Neuronal stem cell (in vitro differentiated cells): ENCODE results near the gene PHACTR3.

Experiments
- DNase-seq: peaks from one replicate; pipeline ENCODE4 v3.0.0-alpha.2; 2013; ENCODE audit warnings: low spot score
- H2AFZ ChIP-seq: one replicate; pipeline ENCODE4 v1.6.1; 2013; ENCODE audit warnings: mild to moderate bottlenecking, low read length, inconsistent platforms
- H2AK5ac ChIP-seq: 2 replicates; pipeline ENCODE4 v1.6.1; 2013; ENCODE audit warnings: low read depth, mild to moderate bottlenecking, inconsistent platforms, low read length, moderate library complexity, mixed read lengths
- H2BK120ac ChIP-seq: 2 replicates; pipeline ENCODE4 v1.6.1; 2013; ENCODE audit warnings: low read depth, mild to moderate bottlenecking, inconsistent platforms, low read length, moderate library complexity, mixed read lengths
- H2BK12ac ChIP-seq: one replicate; pipeline ENCODE4 v1.6.1; 2013; ENCODE audit warnings: low read length, inconsistent platforms
- H2BK15ac ChIP-seq: 2 replicates; pipeline ENCODE4 v1.6.1; 2013; ENCODE audit warnings: mild to moderate bottlenecking, low read length, inconsistent platforms, mixed read lengths
- H2BK5ac ChIP-seq: one replicate; pipeline ENCODE4 v1.6.1; 2013; ENCODE audit warnings: inconsistent platforms, mild to moderate bottlenecking, low read length, moderate library complexity
- H3K14ac ChIP-seq: one replicate; pipeline ENCODE4 v1.6.1; 2013; ENCODE audit warnings: low read length, inconsistent platforms
- H3K18ac ChIP-seq: 2 replicates; pipeline ENCODE4 v1.6.1; 2013; ENCODE audit warnings: low read length, inconsistent platforms
- H3K23ac ChIP-seq: 2 replicates; pipeline ENCODE4 v1.6.1; 2013; ENCODE audit warnings: low read depth, mild to moderate bottlenecking, mixed read lengths, low read length, inconsistent platforms; ENCODE audit not compliant: poor library complexity
- H3K27ac ChIP-seq: replicated peaks from 3 replicates; pipeline ENCODE4 v1.5.1; 2013; ENCODE audit warnings: low read length, inconsistent platforms
- H3K27me3 ChIP-seq, 3 experiments: 2 replicates each; pipeline ENCODE4 v1.6.1; 2013; ENCODE audit warnings: low read length in 3 of 3, mild to moderate bottlenecking in 2 of 3, inconsistent platforms in 1 of 3, low read depth in 1 of 3, mixed read lengths in 1 of 3, moderate library complexity in 1 of 3; ENCODE audit not compliant: control insufficient read depth in 3 of 3, insufficient read depth in 3 of 3
- H3K36me3 ChIP-seq, 2 donors: replicated peaks in 1 of 2; 2 replicates each; pipeline ENCODE4 v1.6.1; 2013; ENCODE audit warnings: low read length in 2 of 2; ENCODE audit not compliant: control insufficient read depth in 2 of 2, insufficient read depth in 2 of 2
- H3K4ac ChIP-seq: 2 replicates; pipeline ENCODE4 v1.6.1; 2013; ENCODE audit warnings: inconsistent platforms, mild to moderate bottlenecking, low read length, moderate library complexity
- H3K4me1 ChIP-seq, 2 donors: 1 replicate in 1 of 2; 2 replicates in 1 of 2; pipeline ENCODE4 v1.6.1; 2013; ENCODE audit warnings: low read length in 2 of 2, low read depth in 1 of 2; ENCODE audit not compliant: control insufficient read depth in 2 of 2, insufficient read depth in 1 of 2
- H3K4me2 ChIP-seq: one replicate; pipeline ENCODE4 v1.6.1; 2013; ENCODE audit warnings: mild to moderate bottlenecking, low read length, inconsistent platforms; ENCODE audit not compliant: insufficient read depth, poor library complexity, severe bottlenecking
- H3K4me3 ChIP-seq, 2 donors: 2 replicates each; pipeline ENCODE4 v1.5.1; 2013; ENCODE audit warnings: low read length in 2 of 2, mild to moderate bottlenecking in 2 of 2, inconsistent platforms in 1 of 2, moderate library complexity in 1 of 2
- H3K79me1 ChIP-seq: one replicate; pipeline ENCODE4 v1.6.1; 2013; ENCODE audit warnings: low read depth, mild to moderate bottlenecking, inconsistent platforms, low read length, moderate library complexity
- H3K9ac ChIP-seq: one replicate; pipeline ENCODE4 v1.6.1; 2013; ENCODE audit warnings: mild to moderate bottlenecking, low read depth, low read length, inconsistent platforms; ENCODE audit not compliant: poor library complexity
- H3K9me3 ChIP-seq, 2 donors: replicated peaks in 1 of 2; 2 replicates each; pipeline versions ENCODE3 to v1.6.1; 2013; ENCODE audit warnings: low read length in 2 of 2, mild to moderate bottlenecking in 2 of 2, inconsistent platforms in 1 of 2, low read depth in 1 of 2, mixed read lengths in 1 of 2, moderate library complexity in 1 of 2; ENCODE audit not compliant: control insufficient read depth in 2 of 2, insufficient read depth in 1 of 2
- H4K8ac ChIP-seq: one replicate; pipeline ENCODE4 v1.6.1; 2013; ENCODE audit warnings: low read depth, mild to moderate bottlenecking, inconsistent platforms, low read length, moderate library complexity
- H4K91ac ChIP-seq: one replicate; pipeline ENCODE4 v1.6.1; 2013; ENCODE audit warnings: low read length, low read depth, mild to moderate bottlenecking, inconsistent platforms; ENCODE audit not compliant: poor library complexity
- WGBS, 2 donors: extraction: QIAGEN DNeasy Blood & Tissue Kit; methylation state at CpG; one replicate each; pipeline ENCODE4 v1.1.7; 2013; ENCODE audit warnings: missing lambda C conversion rate in 2 of 2, mixed read lengths in 1 of 2; ENCODE audit not compliant: insufficient read length in 2 of 2, insufficient replicate concordance in 1 of 2; ENCODE audit errors: extremely low coverage in 2 of 2; 5-methylcytosine and 5-hydroxymethylcytosine counted together

The PHACTR3 gene

GRCh38 chr20:59746155-59746554 is 141.8 kb downstream of the PHACTR3 start:
- no CpG with 5 or more reads among the region's 4 CpGs for WGBS, 2 donors

GRCh38 chr20:59747671-59748515 is 143.6 kb downstream of the PHACTR3 start:
- Histone ChIP-seq H3K79me1 (no peaks in the 10 kb centered on the region), H3K4me1 (peaks cover 0 to 8% of the 10 kb centered on the region in 2 donors)

More at GRCh38 chr20:59746155-59746554, 141.8 kb downstream of the PHACTR3 start:
- H3K4me3 ChIP-seq, result no peak overlapping the region
- no peak overlapping the region for H3K9ac ChIP-seq
- H2BK15ac ChIP-seq, result no peak overlapping the region
- H3K4ac ChIP-seq, result no peak overlapping the region
- peaks cover 0 to 7% of the 10 kb centered on the region in 2 donors for H3K4me1 ChIP-seq
- no peaks in the 10 kb centered on the region for H3K9me3 ChIP-seq
- H3K36me3 ChIP-seq, result no peaks in the 10 kb centered on the region
- no peak overlapping the region for H3K18ac ChIP-seq
- H3K23ac ChIP-seq, result no peak overlapping the region
- H2BK12ac ChIP-seq, result no peak overlapping the region
- H2AFZ ChIP-seq, result no peak overlapping the region
- no peak overlapping the region for H3K4me2 ChIP-seq
- no peak overlapping the region for H2AK5ac ChIP-seq
- no peak overlapping the region for H2BK120ac ChIP-seq
- H3K27ac ChIP-seq, result no peak overlapping the region
- H2BK5ac ChIP-seq, result no peak overlapping the region
- H4K91ac ChIP-seq, result no peak overlapping the region
- H3K79me1 ChIP-seq, result no peaks in the 10 kb centered on the region
- no peak overlapping the region for H3K14ac ChIP-seq
- no peak for DNase-seq
- no peak overlapping the region for H4K8ac ChIP-seq
- H3K27me3 ChIP-seq, result peaks cover 0 to 47% (median 10%) of the 10 kb centered on the region in 3 experiments

GRCh38 chr20:59748619-59749191 is 144.4 kb downstream of the PHACTR3 start:
- no peak overlapping the region for H3K27ac ChIP-seq
- H4K8ac ChIP-seq, result no peak overlapping the region
- no peak overlapping the region for H2BK5ac ChIP-seq
- no peak overlapping the region for H3K9ac ChIP-seq
- no peak overlapping the region for H3K14ac ChIP-seq
- H2AK5ac ChIP-seq, result no peak overlapping the region
- no peak overlapping the region for H3K4ac ChIP-seq
- no peak overlapping the region for H3K4me3 ChIP-seq
- H2BK12ac ChIP-seq, result no peak overlapping the region
- peaks cover 0 to 8% of the 10 kb centered on the region in 2 donors for H3K4me1 ChIP-seq
- H3K36me3 ChIP-seq, result no peaks in the 10 kb centered on the region
- peaks cover 0 to 55% (median 12%) of the 10 kb centered on the region in 3 experiments for H3K27me3 ChIP-seq
- H4K91ac ChIP-seq, result no peak overlapping the region
- WGBS, 2 donors, result no CpG with 5 or more reads among the region's 14 CpGs
- no peak overlapping the region for H3K23ac ChIP-seq
- no peak overlapping the region for H2BK120ac ChIP-seq
- H3K4me2 ChIP-seq, result no peak overlapping the region
- no peaks in the 10 kb centered on the region for H3K79me1 ChIP-seq
- no peak overlapping the region for H2AFZ ChIP-seq
- no peak overlapping the region for H3K18ac ChIP-seq
- H2BK15ac ChIP-seq, result no peak overlapping the region
- no peak for DNase-seq
- H3K9me3 ChIP-seq, result no peaks in the 10 kb centered on the region

More at GRCh38 chr20:59747671-59748515, 143.6 kb downstream of the PHACTR3 start:
- Histone ChIP-seq H2BK12ac (no peak overlapping the region), H3K27me3 (peaks cover 0 to 51% (median 12%) of the 10 kb centered on the region in 3 experiments), H4K91ac (no peak overlapping the region), H3K4ac (no peak overlapping the region), H2BK15ac (no peak overlapping the region), H3K14ac (no peak overlapping the region), H3K27ac (no peak overlapping the region), H2BK5ac (no peak overlapping the region), H4K8ac (no peak overlapping the region), H3K4me3 (no peak overlapping the region), H2BK120ac (no peak overlapping the region), H3K9me3 (no peaks in the 10 kb centered on the region), H3K18ac (no peak overlapping the region), H3K9ac (no peak overlapping the region), H3K23ac (no peak overlapping the region), H2AK5ac (peak overlapping the region; percentile 4), H3K36me3 (no peaks in the 10 kb centered on the region), H2AFZ (no peak overlapping the region), H3K4me2 (no peak overlapping the region)
- DNase-seq, result no peak
- whole genome bisulfite sequencing, 2 donors, result no CpG with 5 or more reads among the region's 12 CpGs

DNA sequence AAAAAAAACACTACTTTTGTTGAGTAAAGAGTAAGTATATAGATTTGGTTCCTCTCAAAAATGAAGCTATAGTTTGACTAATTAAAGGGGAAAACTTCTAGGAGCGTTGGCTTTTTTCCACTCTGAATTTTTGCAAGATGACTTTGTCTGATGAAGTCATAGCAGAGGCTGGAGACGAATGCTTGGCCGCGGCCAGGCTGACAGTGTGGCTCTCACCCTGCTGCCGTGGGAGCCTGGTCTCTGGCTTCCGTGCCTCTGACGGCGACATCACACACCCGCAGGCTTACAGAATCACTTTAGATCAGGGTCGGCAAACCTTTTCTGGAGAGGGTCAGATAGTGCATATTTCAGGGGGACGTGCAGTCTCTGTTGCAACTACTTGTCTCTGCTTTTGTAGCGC is 145.0 kb downstream of the PHACTR3 start:
- Histone ChIP-seq H3K14ac (no peak overlapping the region), H2AK5ac (no peak overlapping the region), H3K4me1 (peaks cover 0 to 8% of the 10 kb centered on the region in 2 donors), H3K27ac (no peak overlapping the region), H4K91ac (no peak overlapping the region), H3K79me1 (no peaks in the 10 kb centered on the region), H2BK5ac (no peak overlapping the region), H4K8ac (no peak overlapping the region), H3K36me3 (no peaks in the 10 kb centered on the region), H3K9ac (no peak overlapping the region), H3K27me3 (peaks cover 0 to 61% (median 12%) of the 10 kb centered on the region in 3 experiments), H3K4me2 (no peak overlapping the region), H3K23ac (no peak overlapping the region), H3K4ac (no peak overlapping the region), H2AFZ (peak overlapping the region; percentile 41), H2BK120ac (no peak overlapping the region), H3K9me3 (no peaks in the 10 kb centered on the region), H3K18ac (no peak overlapping the region), H2BK12ac (no peak overlapping the region), H2BK15ac (no peak overlapping the region), H3K4me3 (no peak overlapping the region)
- DNase-seq, result no peak
- WGBS, 2 donors, result no CpG with 5 or more reads among the region's 12 CpGs
